Astrocyte (in vitro differentiated cells and primary cell): Measurements from ENCODE around the gene HOXB6.

Experiments used
- CTCF ChIP-seq: IDR thresholded peaks from 2 replicates; pipeline ENCODE4 v1.5.1; 2011; ENCODE audit warnings: low read depth, mild to moderate bottlenecking, inconsistent platforms, low read length, moderate library complexity; ENCODE audit not compliant: insufficient read depth
- EZH2 ChIP-seq: IDR thresholded peaks from 2 replicates; pipeline ENCODE4 v1.6.1; 2012; ENCODE audit warnings: mild to moderate bottlenecking, low read length, inconsistent platforms; ENCODE audit not compliant: insufficient read depth

GRCh38 chr17:48558057-48558830 is 46.5 kb downstream of the HOXB6 start:
- TF ChIP-seq CTCF (no peak), EZH2 (no peak)
